ENCODE measurements around the gene VILL. TPM values are rescaled to one million over a fixed set of nuclear protein-coding genes. Genes with fewer than 3 reads are reported as not detected.

VILL gene
- total and polyA plus RNA-seq, 2 of the 8 experiments (the other 6 are each of a cell fraction or from before 2014, with no cell fraction given) = 4.1 to 4.2 TPM

GRCh38 chr3:38040401-38040800, 49.8 kb downstream of the VILL start (continued):
- TF ChIP-seq USF2 (IDR thresholded peaks at IDR 0.05; ENCODE audit: low read length) = no peak
- TF ChIP-seq TAF1 (IDR thresholded peaks at IDR 0.05; ENCODE audit: low read depth, low read length) = no peak
- no peak for TF ChIP-seq RXRA (IDR thresholded peaks at IDR 0.05; ENCODE audit: insufficient read depth, low read depth, low read length)
- TF ChIP-seq TAF7 (optimal IDR thresholded peaks at IDR 0.05; ENCODE audit: borderline replicate concordance, low read depth, low read length) = no peak
- TF ChIP-seq CBX8 (IDR thresholded peaks at IDR 0.05; ENCODE audit: borderline replicate concordance, low read depth, low read length) = no peak
- no peak for TF ChIP-seq CEBPB (IDR thresholded peaks at IDR 0.05; ENCODE audit: low read depth, low read length)
- no peak for TF ChIP-seq SIN3A (conservative IDR thresholded peaks at IDR 0.05 in 1 of 2, IDR thresholded peaks at IDR 0.05 in 1 of 2; ENCODE audit: low read depth in 1 of 2, low read length in 2 of 2)
